HG02885 (cell line): ENCODE measurements around the gene CREB3L4.
A peak's percentile ranks its signal among the peaks of the same experiment; 100 is the strongest.

ENCODE experiments used
- ATAC-seq: cut with Tn5 transposase; IDR thresholded peaks from one replicate; pipeline ENCODE4 v1.9.1; 2021; ENCODE audit warnings: mild to moderate bottlenecking; ENCODE audit not compliant: unreplicated experiment, poor library complexity

Gene CREB3L4

DNA sequence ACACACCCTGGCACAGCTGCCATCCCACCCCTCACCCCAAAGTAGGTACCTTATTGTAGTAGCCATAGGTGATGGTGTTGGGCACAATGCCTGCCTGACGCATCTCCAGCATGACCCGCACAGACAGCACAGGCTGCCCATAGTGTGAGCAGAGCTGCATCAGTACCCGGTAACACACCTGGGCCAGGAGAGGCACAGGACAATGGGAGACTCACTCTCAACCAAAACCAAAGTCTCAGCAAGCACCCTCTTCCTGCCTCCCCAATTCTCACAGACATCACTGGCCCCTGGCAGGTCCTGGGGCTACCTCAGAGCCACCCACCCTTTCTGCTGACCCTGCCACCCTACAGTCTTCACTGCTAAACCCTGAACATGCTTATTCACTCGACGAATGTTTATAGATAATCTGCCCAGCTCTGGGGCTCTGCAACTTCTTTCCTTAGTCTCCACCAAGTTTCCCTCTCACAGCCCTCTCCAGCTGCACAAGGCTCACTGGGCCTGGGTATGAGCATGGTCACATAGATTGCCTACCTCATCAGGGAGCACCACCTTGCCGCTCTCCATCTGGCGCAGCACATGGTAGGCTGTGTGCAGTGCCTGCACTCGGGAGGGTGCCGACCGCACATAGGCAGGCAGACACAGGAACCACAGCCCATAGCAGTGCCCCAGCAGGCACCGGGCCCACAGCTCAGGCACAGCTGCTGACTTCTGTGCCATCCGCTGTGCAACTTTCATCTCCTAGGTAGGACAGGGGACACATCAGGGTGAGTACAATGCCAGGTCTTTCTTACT lies 31.5 kb upstream of the CREB3L4 start:
- ATAC-seq: no peak

- ATAC-seq: no peak
Observed at GRCh38 chr1:153937331-153937730, 30.4 kb upstream of the CREB3L4 start.

DNA sequence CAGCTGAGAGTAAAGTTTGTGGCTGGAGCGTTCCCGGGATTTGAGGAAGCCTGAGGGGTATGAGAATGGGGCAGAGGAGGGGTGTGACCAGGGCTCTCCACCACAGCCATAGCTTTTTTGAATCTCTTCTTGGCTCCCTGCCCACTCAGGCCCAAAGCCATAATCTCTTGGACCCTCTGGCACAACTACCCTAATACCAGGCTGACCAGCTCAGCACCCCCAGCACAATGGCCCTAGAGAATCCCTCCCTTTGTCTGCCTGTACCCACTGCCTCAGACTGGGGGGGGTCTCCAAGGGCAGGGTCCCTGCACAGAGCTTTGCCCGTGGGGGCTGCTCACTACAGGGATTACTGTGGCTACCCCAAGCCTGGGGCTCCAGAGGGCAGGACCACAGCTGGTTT lies 28.7 kb upstream of the CREB3L4 start:
- no peak for ATAC-seq

- no peak for ATAC-seq
Observed at GRCh38 chr1:153939476-153939875, 28.2 kb upstream of the CREB3L4 start.

DNA sequence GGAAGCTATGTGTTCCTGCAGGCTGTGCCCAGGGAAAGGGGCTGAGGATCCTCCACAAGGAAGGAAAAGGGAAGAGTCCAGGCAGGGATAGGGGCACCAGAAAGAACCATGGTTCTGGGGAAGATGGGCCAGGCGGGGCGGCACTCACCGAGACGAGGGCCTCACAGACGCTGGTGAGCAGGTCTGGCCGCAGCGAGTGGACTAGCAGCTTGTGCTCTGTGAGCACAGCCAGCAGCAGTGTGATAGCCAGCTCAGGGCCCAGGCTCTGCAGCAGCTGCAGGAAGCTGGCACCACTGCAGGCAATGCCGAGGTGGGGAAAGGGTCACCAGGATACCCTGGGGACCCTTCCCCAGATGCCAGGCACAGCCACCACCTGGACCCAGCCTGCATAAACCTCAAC lies 26.9 kb upstream of the CREB3L4 start:
- no peak for ATAC-seq

DNA sequence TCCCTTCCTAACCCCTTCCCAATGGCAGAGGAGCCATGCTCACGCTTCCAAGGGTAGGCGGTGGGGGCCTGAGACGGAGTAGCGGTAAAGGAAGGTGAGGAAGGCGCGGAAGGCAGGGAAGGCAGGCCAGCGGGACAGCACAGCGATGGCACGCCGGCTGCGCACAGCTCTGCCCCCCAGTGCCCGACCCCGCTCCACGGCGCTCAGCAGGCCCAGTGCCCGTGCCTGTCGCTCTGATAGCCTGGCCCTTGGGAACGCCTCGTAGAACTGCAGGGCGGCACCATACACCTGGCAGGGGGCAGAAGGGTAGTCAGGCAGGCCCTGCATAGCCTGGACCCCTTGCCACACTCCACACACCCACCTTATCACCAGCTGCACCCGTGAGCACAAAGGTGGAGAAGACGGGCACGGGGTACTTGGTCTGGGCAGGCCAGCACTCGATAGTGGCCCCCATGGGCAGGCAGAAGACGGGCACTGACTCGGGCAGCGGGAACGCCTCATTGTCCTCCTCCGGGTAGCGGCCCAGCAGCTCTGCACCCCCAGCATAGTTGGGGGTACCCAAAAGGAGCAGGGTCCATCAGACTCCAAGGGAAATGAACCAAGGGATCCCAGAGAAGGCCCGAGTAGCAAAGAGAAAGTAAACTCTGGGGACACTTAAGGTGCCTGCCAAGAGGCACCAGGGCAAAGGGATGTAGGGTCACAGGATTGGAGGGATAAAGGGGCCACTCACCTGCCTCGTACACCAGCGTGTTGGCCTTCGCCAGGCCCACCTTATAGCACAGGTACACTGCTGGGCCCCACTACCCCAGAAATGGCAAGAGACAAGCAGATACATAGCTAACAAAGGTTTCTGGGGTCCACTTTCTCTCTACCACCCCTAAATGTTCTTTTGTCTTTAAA lies 25.6 kb upstream of the CREB3L4 start:
- ATAC-seq: no peak

- ATAC-seq: no peak
Observed at GRCh38 chr1:153942766-153943549, 24.7 kb upstream of the CREB3L4 start.

DNA sequence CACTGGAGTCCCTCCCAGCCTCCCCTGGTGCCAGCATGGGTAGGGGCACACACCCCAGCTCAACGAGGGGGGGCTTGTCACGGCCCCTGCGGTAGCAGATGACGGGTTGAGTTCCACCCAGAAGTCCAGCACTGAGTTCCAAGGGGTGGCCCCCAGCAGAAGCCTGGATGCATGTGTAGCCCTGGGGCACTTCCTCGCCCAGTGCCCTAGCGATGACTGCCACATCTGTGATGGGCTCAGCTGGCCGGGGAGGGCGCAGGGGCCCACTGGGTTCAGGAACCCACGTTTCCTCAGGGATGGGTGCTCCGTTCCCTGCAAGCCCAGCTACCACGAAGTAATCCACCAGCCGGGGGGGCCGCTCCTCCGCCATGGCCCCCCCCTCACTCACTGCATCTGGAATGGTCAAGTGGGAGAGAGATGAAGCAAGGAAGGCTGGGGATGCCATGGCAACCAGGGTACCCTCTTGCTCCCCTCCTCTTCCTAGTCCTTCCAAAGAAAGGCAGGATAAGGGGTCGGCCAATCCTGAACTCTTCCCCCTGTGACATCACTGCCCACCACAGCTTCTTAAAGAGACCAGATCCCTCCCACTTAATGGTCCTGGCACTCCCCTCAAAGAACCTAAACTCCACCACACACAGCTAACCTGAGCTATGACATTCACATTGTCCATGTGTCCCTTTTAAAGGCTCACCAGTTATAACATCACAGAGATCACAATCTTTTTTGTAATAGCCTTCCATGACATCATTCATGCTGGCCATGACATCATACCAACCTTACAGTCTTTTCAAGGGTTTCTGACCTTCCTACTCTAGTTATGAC lies 23.5 kb upstream of the CREB3L4 start:
- no peak for ATAC-seq

GRCh38 chr1:153944827-153945117 lies 22.9 kb upstream of the CREB3L4 start:
- no peak for ATAC-seq

DNA sequence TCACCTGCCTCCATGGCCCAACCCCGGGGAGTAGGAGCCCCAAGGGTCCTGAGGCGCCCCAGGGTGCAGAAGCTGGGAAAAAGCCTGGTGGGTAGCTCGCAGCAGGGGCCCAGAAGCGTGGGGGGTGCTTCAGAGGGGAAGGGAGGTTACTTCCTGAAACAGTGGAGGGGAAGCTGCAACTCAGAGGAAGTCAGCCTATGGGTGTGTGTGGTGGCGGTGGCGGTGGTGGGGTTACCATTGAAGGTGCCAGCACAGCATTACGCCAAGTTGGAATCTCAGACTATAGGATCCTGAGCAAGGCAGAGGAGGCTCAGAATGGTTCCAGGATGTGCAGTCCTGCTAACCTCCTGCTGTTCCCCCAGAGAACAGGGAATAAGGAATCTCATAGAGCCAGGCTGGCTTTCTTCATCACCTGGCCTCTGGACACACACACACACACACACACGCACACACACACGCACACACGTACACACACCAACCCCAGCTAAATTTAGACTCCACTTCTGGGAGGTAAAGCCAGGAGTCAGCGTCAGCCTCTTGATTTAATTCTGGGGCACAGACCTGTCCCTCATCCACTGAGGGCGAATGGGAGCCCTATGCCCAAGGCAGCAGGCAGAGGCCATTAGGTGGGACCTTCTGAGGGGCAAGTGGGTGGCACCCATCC lies 22.4 kb upstream of the CREB3L4 start:
- ATAC-seq: peak; percentile 29

DNA sequence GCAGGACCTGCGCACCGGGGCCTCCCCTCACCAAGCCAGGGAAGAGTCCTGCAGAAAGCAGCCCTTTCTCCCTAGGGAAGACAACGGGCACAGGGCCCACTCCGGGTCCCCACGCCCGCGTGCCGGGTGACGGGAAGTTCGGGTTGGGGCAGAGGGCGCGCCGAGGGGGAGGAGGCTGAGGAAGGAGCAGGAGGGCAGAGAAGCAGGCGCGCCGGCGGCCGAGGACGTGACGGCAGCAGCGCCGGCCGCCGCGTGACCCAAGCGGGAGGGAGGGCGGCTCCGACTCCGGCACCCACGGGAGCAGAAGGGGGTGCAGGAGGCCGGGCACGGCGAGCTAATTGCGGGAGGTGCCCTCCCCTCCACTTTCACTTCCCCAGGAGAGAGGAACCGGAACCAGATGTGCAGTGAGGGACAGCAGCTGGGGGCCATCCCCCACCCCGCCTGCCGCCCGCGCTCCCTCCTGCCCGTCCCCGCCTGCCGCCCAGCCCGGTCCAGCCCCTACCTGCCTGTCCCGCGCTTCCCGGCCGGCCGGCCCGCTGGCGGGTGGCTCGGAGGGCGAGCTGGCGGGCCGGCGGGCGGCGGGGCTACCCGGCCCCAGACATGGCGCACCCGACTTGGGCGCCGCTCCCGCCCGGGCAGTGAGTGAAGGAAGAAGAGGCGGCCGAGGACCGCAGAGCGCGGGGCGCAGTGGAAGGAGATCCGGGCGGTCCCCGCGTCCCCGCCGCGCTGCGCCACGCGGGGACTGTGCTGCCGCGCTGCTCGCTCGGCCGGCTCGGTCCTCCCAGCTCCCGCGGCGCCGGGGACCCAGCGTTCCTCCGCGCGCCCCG lies 21.7 kb upstream of the CREB3L4 start:
- ATAC-seq: peak; percentile 71

DNA sequence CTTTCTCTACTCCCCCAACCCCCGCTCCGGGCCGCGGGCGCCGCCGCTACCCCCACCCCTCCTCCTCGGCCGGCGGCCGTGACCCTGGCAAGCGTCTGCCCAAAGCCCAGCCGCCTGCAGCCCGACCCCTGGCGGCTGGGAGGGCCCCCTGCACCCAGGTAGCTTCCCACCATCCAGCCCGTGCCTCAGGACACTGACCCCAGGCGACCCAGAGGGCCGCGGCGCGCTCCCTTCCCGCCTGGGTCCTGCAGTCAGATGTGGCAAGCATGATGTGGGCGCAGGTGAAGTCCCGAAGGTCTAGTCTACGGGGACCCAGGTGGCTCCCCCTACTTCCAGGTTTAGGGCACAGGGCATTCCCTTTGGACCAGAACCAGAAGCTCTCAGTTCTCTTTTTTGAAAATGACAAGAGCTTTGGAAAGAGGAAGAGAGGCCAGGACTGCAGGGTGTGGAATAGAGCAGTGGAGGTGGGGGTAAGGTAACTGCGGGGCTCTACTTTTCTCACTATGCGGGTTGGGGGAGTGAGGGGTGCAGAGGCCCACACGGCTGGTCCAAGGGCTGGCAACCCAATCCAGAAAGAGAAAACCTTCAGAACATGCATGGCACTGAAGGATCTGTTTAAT lies 21.0 kb upstream of the CREB3L4 start, which contains the start of gene DENND4B:
Gene DENND4B (minus strand): TSS at position 97 of the 620 bp plus-strand sequence. CDS start 2,344 bp downstream, outside the sequence.
- peak; percentile 74 for ATAC-seq

- no peak for ATAC-seq
Observed at GRCh38 chr1:153951183-153951582, 16.5 kb upstream of the CREB3L4 start.

- no peak for ATAC-seq
Observed at GRCh38 chr1:153951801-153952200, 15.9 kb upstream of the CREB3L4 start.

- ATAC-seq: no peak
Observed at GRCh38 chr1:153953859-153954365, 13.8 kb upstream of the CREB3L4 start.

DNA sequence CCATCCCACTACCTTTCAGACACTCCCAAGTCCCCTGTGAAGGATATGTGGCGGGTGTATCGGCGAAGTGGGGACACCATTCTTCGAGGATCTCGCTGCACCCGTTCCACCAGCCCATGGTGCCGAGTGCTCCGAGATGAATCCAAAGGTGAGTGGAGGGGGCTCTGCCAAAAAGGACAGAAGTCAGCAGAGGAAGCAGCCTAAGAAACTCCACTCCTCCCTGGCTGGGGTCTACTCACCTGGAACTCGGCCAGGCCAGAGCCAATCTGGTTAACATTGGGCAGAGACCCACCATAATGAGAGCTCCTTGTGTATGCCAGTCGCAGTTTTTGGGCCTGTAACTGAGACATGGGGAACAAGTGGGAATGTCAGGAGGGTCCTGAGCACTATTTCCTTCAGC lies 12.9 kb upstream of the CREB3L4 start:
- no peak for ATAC-seq

DNA sequence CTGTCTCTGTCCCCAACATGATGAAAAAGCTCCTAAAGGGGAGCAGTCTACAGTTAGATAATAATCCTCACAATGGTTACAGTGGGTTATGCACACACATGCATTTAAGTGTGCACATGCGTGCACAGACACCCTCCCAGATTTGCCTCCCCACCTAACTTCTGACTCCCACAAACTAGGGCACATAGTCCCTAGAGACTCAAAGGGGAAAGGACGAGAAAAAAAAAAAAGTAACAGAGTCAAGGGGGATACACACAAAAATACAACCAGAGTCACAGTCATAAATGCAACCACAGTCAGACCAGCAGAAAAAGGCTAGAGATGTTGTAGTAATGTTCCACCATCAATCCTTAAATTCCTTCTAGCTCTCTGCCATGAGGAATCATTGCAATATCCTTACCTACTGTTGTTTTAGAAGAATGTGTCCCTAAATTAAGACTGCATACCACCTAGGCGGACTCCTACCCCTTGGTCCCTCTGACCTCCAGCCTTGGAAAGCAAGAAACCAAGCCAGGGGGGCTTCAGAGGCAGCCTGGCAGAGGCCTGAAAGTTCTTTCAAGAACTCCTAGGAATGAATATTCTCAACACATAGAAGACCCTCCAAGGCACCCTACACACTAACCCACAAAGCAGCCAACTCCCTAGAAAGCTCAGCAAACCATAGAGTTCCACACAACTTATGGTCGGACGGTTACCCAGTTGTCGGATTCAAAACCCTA lies 10.5 kb upstream of the CREB3L4 start:
- no peak for ATAC-seq
